HCT116 (cell line): Measurements from ENCODE around the gene MMP25. TPM values are rescaled to one million over a fixed set of nuclear protein-coding genes. Genes with fewer than 3 reads are reported as not detected.

Experiments used
- ATAC-seq: fragments of 200-7000 bp; cut with Tn5 transposase; 2 replicates; pipeline ENCODE4 v1.9.1; 2020; ENCODE audit warnings: mild to moderate bottlenecking, moderate library complexity
- BruUV-seq: library from RNA; stranded (reverse); fragments of 400-500 nt; replicated peaks from 2 replicates; lab custom pipeline; 2021; lab: Mats Ljungman, UMichigan
- CTCF ChIA-PET: fragments of 300-600 bp; sonication (Branson Sonifier 250); formaldehyde crosslinking; loops from one replicate; lab custom pipeline; 2021; ENCODE audit warnings: antibody characterized with exemption; lab: Charles Lee
- POLR2A ChIA-PET: fragments of 300-600, 350-600 bp; sonication (Branson Sonifier 250); formaldehyde crosslinking; loops from one replicate; lab custom pipeline; 2021; ENCODE audit warnings: antibody characterized with exemption; lab: Charles Lee
- RAD21 ChIA-PET, 2 experiments: fragments of 300-600 bp; sonication (Branson Sonifier 250); formaldehyde crosslinking; loops; one replicate each; lab custom pipeline; 2023; ENCODE audit warnings: low total read pairs in 2 of 2; ENCODE audit not compliant: uncharacterized antibody in 2 of 2, unreplicated experiment in 2 of 2, low non-redundant PET in 1 of 2; lab: Charles Lee
- DNase-seq: peaks from one replicate; pipeline ENCODE4 v3.0.0-alpha.2; 2010; ENCODE audit warnings: low read depth, low spot score
- H2AFZ ChIP-seq: fragments of 200-600 bp; shearing (Covaris generic), sonication (generic); 2 replicates; pipeline ENCODE4 v1.6.1; 2017; ENCODE audit warnings: low read depth, mixed run types, mixed read lengths, antibody characterized with exemption, low read length; ENCODE audit not compliant: poor library complexity, severe bottlenecking
- H3K27ac ChIP-seq: 2 replicates; pipeline ENCODE4 v1.5.1; 2012; ENCODE audit warnings: low read depth, low read length
- H3K27me3 ChIP-seq: fragments of 200-600 bp; sonication (generic); 2 replicates; pipeline ENCODE4 v1.6.1; 2016; ENCODE audit warnings: mixed run types, low read length, mixed read lengths; ENCODE audit not compliant: insufficient read depth
- H3K36me3 ChIP-seq, 2 experiments: fragments of 200-500 bp in 1 of 2; fragments of 200-600 bp in 1 of 2; sonication (Bioruptor generic) in 1 of 2; sonication (generic) in 1 of 2; 2 replicates each; pipeline versions ENCODE4 v1.5.1 to v1.6.1; 2014 to 2016; ENCODE audit warnings: low read length in 2 of 2, inconsistent platforms in 1 of 2, mixed read lengths in 1 of 2, mixed run types in 1 of 2; ENCODE audit not compliant: insufficient read depth in 2 of 2, control insufficient read depth in 1 of 2
- H3K4me1 ChIP-seq, 2 experiments: fragments of 200-600 bp in 1 of 2; sonication (generic) in 1 of 2; 2 replicates each; pipeline versions ENCODE4 v1.5.1 to v1.6.1; 2012 to 2017; ENCODE audit warnings: low read length in 2 of 2, inconsistent platforms in 1 of 2, mild to moderate bottlenecking in 1 of 2, mixed read lengths in 1 of 2, mixed run types in 1 of 2, moderate library complexity in 1 of 2; ENCODE audit not compliant: insufficient read depth in 2 of 2, control insufficient read depth in 1 of 2
- H3K4me2 ChIP-seq: fragments of 200-600 bp; sonication (generic); 2 replicates; pipeline ENCODE4 v1.6.1; 2017; ENCODE audit warnings: mixed run types, low read length, mixed read lengths
- H3K4me3 ChIP-seq, 2 experiments: fragments of 200-600 bp in 1 of 2; sonication (generic) in 1 of 2; replicated peaks in 1 of 2; 2 replicates each; pipeline ENCODE4 v1.5.1; 2011 to 2016; ENCODE audit warnings: low read length in 2 of 2, control low read depth in 1 of 2, low read depth in 1 of 2, mild to moderate bottlenecking in 1 of 2, mixed read lengths in 1 of 2, mixed run types in 1 of 2
- H3K79me2 ChIP-seq: fragments of 200-600 bp; sonication (generic); 2 replicates; pipeline ENCODE4 v1.6.1; 2017; ENCODE audit warnings: mild to moderate bottlenecking, mixed run types, low read length, moderate library complexity, mixed read lengths; ENCODE audit not compliant: insufficient read depth
- H3K9ac ChIP-seq: fragments of 200-600 bp; sonication (generic); 2 replicates; pipeline ENCODE4 v1.6.1; 2016; ENCODE audit warnings: low read length, mixed read lengths
- H3K9me2 ChIP-seq: fragments of 200-600 bp; sonication (generic), shearing (Covaris generic); 2 replicates; pipeline ENCODE4 v1.6.1; 2017; ENCODE audit warnings: mixed run types, mild to moderate bottlenecking, moderate library complexity; ENCODE audit not compliant: insufficient read depth
- H3K9me3 ChIP-seq, 2 experiments: fragments of 200-500 bp in 1 of 2; fragments of 200-600 bp in 1 of 2; sonication (Bioruptor generic) in 1 of 2; sonication (generic) in 1 of 2; 2 replicates each; pipeline ENCODE4 v1.6.1; 2014 to 2017; ENCODE audit warnings: low read length in 2 of 2, mixed read lengths in 2 of 2, inconsistent platforms in 1 of 2, low read depth in 1 of 2, mild to moderate bottlenecking in 1 of 2, mixed run types in 1 of 2, moderate library complexity in 1 of 2; ENCODE audit not compliant: control insufficient read depth in 1 of 2, insufficient read depth in 1 of 2
- H4K20me1 ChIP-seq: fragments of 200-600 bp; sonication (generic), shearing (Covaris generic); 2 replicates; pipeline ENCODE4 v1.6.1; 2017; ENCODE audit warnings: mixed run types, mild to moderate bottlenecking, moderate library complexity; ENCODE audit not compliant: insufficient read depth
- EZH2 ChIP-seq: fragments of 200-600 bp; sonication (generic); IDR thresholded peaks from 2 replicates; pipeline ENCODE4 v1.6.1; 2017; ENCODE audit warnings: antibody characterized with exemption, mixed run types
- EZH2phosphoT487 ChIP-seq: fragments of 200-600 bp; IDR thresholded peaks from 2 replicates; pipeline ENCODE4 v1.6.1; 2018; ENCODE audit warnings: antibody characterized with exemption, borderline replicate concordance
- POLR2A ChIP-seq: IDR thresholded peaks from 2 replicates; pipeline ENCODE4 v1.7.0; 2011; ENCODE audit warnings: borderline replicate concordance; ENCODE audit not compliant: insufficient read depth, insufficient read length; ENCODE audit errors: extremely low read depth
- SIN3A ChIP-seq: IDR thresholded peaks from 2 replicates; pipeline ENCODE4 v1.6.1; 2012; ENCODE audit warnings: low read depth
- TCF7L2 ChIP-seq: IDR thresholded peaks from 2 replicates; pipeline ENCODE4 v1.7.0; 2011; ENCODE audit warnings: borderline replicate concordance, inconsistent platforms; ENCODE audit not compliant: insufficient read depth, insufficient read length; ENCODE audit errors: extremely low read depth
- intact Hi-C: fragments of 100-400 bp; cut with micrococcal nuclease; formaldehyde crosslinking; loops from 2 replicates; pipeline ENCODE4 v1.10.0; 2022
- total RNA-seq: library from RNA; stranded (reverse); gene quantifications from one replicate; pipeline ENCODE4 v1.2.1, GENCODE V29; 2021; ENCODE audit not compliant: unreplicated experiment
- TF ChIP-seq, protein P1 (sequence below), 3 experiments: fragments of 200-600 bp in 1 of 3; sonication (generic) in 1 of 3; IDR thresholded peaks in 2 of 3; conservative IDR thresholded peaks in 1 of 3; 2 replicates each; pipeline ENCODE4 v1.5.1; 2012 to 2017; ENCODE audit warnings: low read depth in 2 of 3, low read length in 2 of 3, antibody characterized with exemption in 1 of 3, borderline replicate concordance in 1 of 3, control low read depth in 1 of 3, mild to moderate bottlenecking in 1 of 3, mixed read lengths in 1 of 3, mixed run types in 1 of 3, moderate library complexity in 1 of 3; ENCODE audit not compliant: insufficient read depth in 1 of 3
- TF ChIP-seq, protein P2 (sequence below): IDR thresholded peaks from 2 replicates; pipeline ENCODE4 v1.6.1; 2012

MMP25 gene
- total RNA-seq, 1 experiment from 2014 or later: 2.5 TPM

DNA sequence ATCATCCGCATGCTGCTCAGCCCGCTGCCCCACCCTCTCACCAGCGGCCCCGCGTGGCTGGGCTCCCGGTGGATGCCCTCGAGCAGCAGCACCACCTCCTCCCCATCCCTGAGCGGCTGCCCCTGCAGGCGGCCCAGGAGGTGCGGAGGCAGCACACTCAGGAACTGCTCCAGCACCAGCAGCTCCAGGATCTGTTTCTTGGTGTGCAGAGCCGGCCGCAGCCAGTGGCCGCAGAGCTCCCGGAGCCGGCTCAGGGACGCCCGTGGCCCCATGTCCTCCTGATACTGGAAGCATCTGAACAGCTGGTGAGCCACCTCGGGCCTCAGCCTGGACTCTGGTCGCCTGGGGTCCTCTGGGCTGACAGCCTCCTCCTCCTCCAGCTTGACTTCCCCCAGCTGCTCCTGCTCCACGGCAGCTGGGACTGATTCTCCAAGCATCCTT is 46.2 kb downstream of the MMP25 start:
- Histone ChIP-seq H3K79me2 (no peaks in the 10 kb centered on the region), H3K27ac (no peak overlapping the region), H3K9ac (no peak overlapping the region), H3K27me3 (no peaks in the 10 kb centered on the region), H3K4me1 (peaks cover 0 to 7% of the 10 kb centered on the region in 2 experiments; a peak in 2 of 4 replicates)
- RAD21 ChIA-PET: no interaction called here
- DNase-seq: no peak
- CTCF ChIA-PET: no interaction called here
- intact Hi-C loops: no loop called here
- TF ChIP-seq, protein P1, sequence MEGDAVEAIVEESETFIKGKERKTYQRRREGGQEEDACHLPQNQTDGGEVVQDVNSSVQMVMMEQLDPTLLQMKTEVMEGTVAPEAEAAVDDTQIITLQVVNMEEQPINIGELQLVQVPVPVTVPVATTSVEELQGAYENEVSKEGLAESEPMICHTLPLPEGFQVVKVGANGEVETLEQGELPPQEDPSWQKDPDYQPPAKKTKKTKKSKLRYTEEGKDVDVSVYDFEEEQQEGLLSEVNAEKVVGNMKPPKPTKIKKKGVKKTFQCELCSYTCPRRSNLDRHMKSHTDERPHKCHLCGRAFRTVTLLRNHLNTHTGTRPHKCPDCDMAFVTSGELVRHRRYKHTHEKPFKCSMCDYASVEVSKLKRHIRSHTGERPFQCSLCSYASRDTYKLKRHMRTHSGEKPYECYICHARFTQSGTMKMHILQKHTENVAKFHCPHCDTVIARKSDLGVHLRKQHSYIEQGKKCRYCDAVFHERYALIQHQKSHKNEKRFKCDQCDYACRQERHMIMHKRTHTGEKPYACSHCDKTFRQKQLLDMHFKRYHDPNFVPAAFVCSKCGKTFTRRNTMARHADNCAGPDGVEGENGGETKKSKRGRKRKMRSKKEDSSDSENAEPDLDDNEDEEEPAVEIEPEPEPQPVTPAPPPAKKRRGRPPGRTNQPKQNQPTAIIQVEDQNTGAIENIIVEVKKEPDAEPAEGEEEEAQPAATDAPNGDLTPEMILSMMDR (IDR thresholded peaks at IDR 0.05 in 2 of 3, conservative IDR thresholded peaks at IDR 0.05 in 1 of 3; ENCODE audit: borderline replicate concordance in 1 of 3, insufficient read depth in 1 of 3, low read depth in 2 of 3, low read length in 2 of 3): no peak
- TF ChIP-seq TCF7L2: no peak
- TF ChIP-seq, protein P2, sequence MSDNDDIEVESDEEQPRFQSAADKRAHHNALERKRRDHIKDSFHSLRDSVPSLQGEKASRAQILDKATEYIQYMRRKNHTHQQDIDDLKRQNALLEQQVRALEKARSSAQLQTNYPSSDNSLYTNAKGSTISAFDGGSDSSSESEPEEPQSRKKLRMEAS: no peak
- TF ChIP-seq EZH2phosphoT487: no peak
- TF ChIP-seq SIN3A: no peak
- TF ChIP-seq EZH2: no peak
- TF ChIP-seq POLR2A: no peak
- TF ChIP-seq, all 23 proteins: peak for 0
- no peak overlapping the region for H2AFZ ChIP-seq
- ATAC-seq: no peak
- no TSS peak for BruUV-seq
- H3K4me3 ChIP-seq: no peak overlapping the region
- no peaks in the 10 kb centered on the region for H4K20me1 ChIP-seq
- H3K9me3 ChIP-seq: no peaks in the 10 kb centered on the region
- H3K36me3 ChIP-seq: no peaks in the 10 kb centered on the region
- POLR2A ChIA-PET: no interaction called here
- no peaks in the 10 kb centered on the region for H3K9me2 ChIP-seq
- no peak overlapping the region for H3K4me2 ChIP-seq
